T-cell (primary cell): ENCODE measurements around the gene KCND2. TPM values are rescaled to one million over a fixed set of nuclear protein-coding genes. Genes with fewer than 3 reads are reported as not detected.

Source experiments
- ATAC-seq, 4 experiments: fragments of 200-7000 bp in 3 of 4; fragments of 150-1000 bp in 1 of 4; cut with Tn5 transposase; replicated peaks in 1 of 4; 1 replicate in 3 of 4; 2 replicates in 1 of 4; pipeline ENCODE4 v1.10.0; 2021; ENCODE audit warnings: moderate library complexity in 3 of 4, mild to moderate bottlenecking in 2 of 4, moderate number of reproducible peaks in 1 of 4
- CTCF ChIA-PET, 2 donors: fragments of 300-600 bp; sonication (Branson Sonifier 250); formaldehyde crosslinking; loops; one replicate each; lab custom pipeline; 2022; ENCODE audit warnings: antibody characterized with exemption in 2 of 2; lab: Charles Lee
- POLR2A ChIA-PET, 2 donors: fragments of 300-600 bp; sonication (Branson Sonifier 250); formaldehyde crosslinking; loops; one replicate each; lab custom pipeline; 2022; ENCODE audit warnings: antibody characterized with exemption in 2 of 2; lab: Charles Lee
- DNase-seq, 35 experiments: peaks; one replicate each; pipeline versions ENCODE4 v3.0.0 to v3.0.0-alpha.2; 2013 to 2023
- H3K27ac ChIP-seq: one replicate; pipeline ENCODE4 v1.5.1; 2013; ENCODE audit warnings: low read length
- H3K27me3 ChIP-seq, 2 experiments: replicated peaks in 1 of 2; 1 replicate in 1 of 2; 2 replicates in 1 of 2; pipeline versions ENCODE4 v1.6.1 to v1.7.0; 2013; ENCODE audit warnings: low read length in 1 of 2, mixed read lengths in 1 of 2; ENCODE audit not compliant: control insufficient read depth in 2 of 2, insufficient read depth in 2 of 2; ENCODE audit errors: extremely low read depth in 1 of 2
- H3K36me3 ChIP-seq, 2 donors: 1 replicate in 1 of 2; 2 replicates in 1 of 2; pipeline versions ENCODE4 v1.6.1 to v1.7.0; 2013; ENCODE audit warnings: low read length in 1 of 2; ENCODE audit not compliant: control insufficient read depth in 2 of 2, insufficient read depth in 1 of 2; ENCODE audit errors: extremely low read depth in 1 of 2
- H3K4me1 ChIP-seq, 2 experiments: 1 replicate in 1 of 2; 2 replicates in 1 of 2; pipeline versions ENCODE4 v1.6.1 to v1.7.0; 2013; ENCODE audit warnings: low read length in 2 of 2, mixed read lengths in 1 of 2; ENCODE audit not compliant: insufficient read depth in 2 of 2, control insufficient read depth in 1 of 2; ENCODE audit errors: extremely low read depth in 1 of 2
- H3K4me3 ChIP-seq, 2 donors: 1 replicate in 1 of 2; 2 replicates in 1 of 2; pipeline versions ENCODE4 v1.5.1 to v1.7.0; 2013; ENCODE audit warnings: mild to moderate bottlenecking in 2 of 2, low read length in 1 of 2, moderate library complexity in 1 of 2; ENCODE audit not compliant: control insufficient read depth in 1 of 2; ENCODE audit errors: extremely low read depth in 1 of 2
- H3K9me3 ChIP-seq: 2 replicates; pipeline ENCODE4 v1.7.0; 2013
- H3K27ac Mint-ChIP-seq, 2 donors: one replicate each; pipeline ENCODE4 v1.8.0; 2020 to 2021; ENCODE audit warnings: mild to moderate bottlenecking in 2 of 2, mixed read lengths in 2 of 2
- H3K27me3 Mint-ChIP-seq, 2 donors: one replicate each; pipeline ENCODE4 v1.8.0; 2021 to 2022; ENCODE audit warnings: mixed read lengths in 2 of 2
- H3K36me3 Mint-ChIP-seq: one replicate; pipeline ENCODE4 v1.8.0; 2021; ENCODE audit warnings: mixed read lengths
- H3K4me1 Mint-ChIP-seq, 3 donors: one replicate each; pipeline ENCODE4 v1.8.0; 2020 to 2022; ENCODE audit warnings: mixed read lengths in 3 of 3, mild to moderate bottlenecking in 1 of 3
- H3K4me3 Mint-ChIP-seq, 3 donors: one replicate each; pipeline ENCODE4 v1.8.0; 2020 to 2022; ENCODE audit warnings: mild to moderate bottlenecking in 3 of 3, mixed read lengths in 3 of 3, moderate library complexity in 3 of 3
- H3K9me3 Mint-ChIP-seq, 3 donors: one replicate each; pipeline ENCODE4 v1.8.0; 2020 to 2022; ENCODE audit warnings: mixed read lengths in 3 of 3
- WGBS: methylation state at CpG from one replicate; pipeline ENCODE4 v1.1.5; 2013; ENCODE audit warnings: missing lambda C conversion rate; ENCODE audit not compliant: insufficient coverage; 5-methylcytosine and 5-hydroxymethylcytosine counted together
- total RNA-seq, 35 experiments: library from RNA in 6 of 35; stranded (reverse) in 6 of 35; fragments of 120-200 nt in 1 of 35; gene quantifications; one replicate each; pipeline versions ENCODE4 v1.2.1 to v1.2.4 and lab custom pipeline; 2013 to 2026

The KCND2 gene
- total RNA-seq, 5 donors from 2014 or later (not counting 1 experiment from before 2014, with no cell fraction given): not detected

DNA sequence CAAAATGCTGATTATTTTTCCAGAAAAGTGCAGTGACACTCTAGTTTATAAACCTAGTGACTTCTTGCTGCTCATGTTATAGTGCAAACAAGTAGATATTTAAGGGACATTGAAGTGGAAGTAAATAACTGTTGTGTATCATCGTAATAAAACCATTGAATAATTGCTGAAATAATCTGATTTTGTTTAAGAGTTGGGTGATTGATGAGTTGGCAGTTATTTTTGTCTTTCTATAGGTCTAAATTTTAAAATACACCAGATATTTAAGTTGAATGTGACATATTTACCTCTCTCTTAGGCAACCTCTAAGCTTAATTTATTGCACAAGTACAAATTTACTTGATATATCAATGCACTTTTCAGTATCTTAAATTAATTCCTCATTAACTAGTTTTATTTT lies 392.1 kb downstream of the KCND2 start:
- H3K27me3 ChIP-seq: no peaks in the 10 kb centered on the region
- no peaks in the 10 kb centered on the region for H3K36me3 Mint-ChIP-seq
- H3K27ac Mint-ChIP-seq: no peak overlapping the region
- no peaks in the 10 kb centered on the region for H3K27me3 Mint-ChIP-seq
- no peak overlapping the region for H3K4me3 Mint-ChIP-seq
- no peaks in the 10 kb centered on the region for H3K4me1 ChIP-seq
- H3K27ac ChIP-seq: no peak overlapping the region
- DNase-seq (no peak), ATAC-seq (no peak)
- WGBS: no CpG with 5 or more reads among the region's 1 CpG
- ChIA-PET POLR2A (no interaction called here), CTCF (no interaction called here)
- H3K9me3 Mint-ChIP-seq: no peaks in the 10 kb centered on the region
- no peak overlapping the region for H3K4me3 ChIP-seq
- no peaks in the 10 kb centered on the region for H3K4me1 Mint-ChIP-seq
- no peaks in the 10 kb centered on the region for H3K36me3 ChIP-seq
- H3K9me3 ChIP-seq: no peaks in the 10 kb centered on the region

GRCh38 chr7:120675076-120675475 lies 402.1 kb downstream of the KCND2 start:
- Mint-ChIP-seq H3K27ac (no peak overlapping the region), H3K9me3 (peaks cover 4 to 7% (median 4%) of the 10 kb centered on the region in 3 donors), H3K4me1 (no peaks in the 10 kb centered on the region), H3K4me3 (no peak overlapping the region), H3K27me3 (no peaks in the 10 kb centered on the region), H3K36me3 (no peaks in the 10 kb centered on the region)
- no peak overlapping the region for H3K27ac ChIP-seq
- H3K9me3 ChIP-seq: no peaks in the 10 kb centered on the region
- ATAC-seq (no peak), DNase-seq (no peak)
- 80% methylated on average over 1 of the region's 5 CpGs for WGBS
- H3K4me1 ChIP-seq: no peaks in the 10 kb centered on the region
- no peak overlapping the region for H3K4me3 ChIP-seq
- ChIA-PET CTCF (no interaction called here), POLR2A (no interaction called here)
- H3K36me3 ChIP-seq: no peaks in the 10 kb centered on the region
- H3K27me3 ChIP-seq: no peaks in the 10 kb centered on the region

GRCh38 chr7:120677535-120677934 lies 404.6 kb downstream of the KCND2 start:
- ChIA-PET CTCF (no interaction called here), POLR2A (no interaction called here)
- ATAC-seq (no peak), DNase-seq (no peak)
- H3K4me1 Mint-ChIP-seq: no peaks in the 10 kb centered on the region
- H3K4me1 ChIP-seq: no peaks in the 10 kb centered on the region
- H3K4me3 ChIP-seq: no peak overlapping the region
- no peaks in the 10 kb centered on the region for H3K27me3 Mint-ChIP-seq
- H3K27me3 ChIP-seq: no peaks in the 10 kb centered on the region
- no peaks in the 10 kb centered on the region for H3K36me3 ChIP-seq
- no peaks in the 10 kb centered on the region for H3K36me3 Mint-ChIP-seq
- no peak overlapping the region for H3K4me3 Mint-ChIP-seq
- H3K27ac ChIP-seq: no peak overlapping the region
- H3K27ac Mint-ChIP-seq: no peak overlapping the region
- WGBS: no CpG with 5 or more reads among the region's 1 CpG
- no peaks in the 10 kb centered on the region for H3K9me3 Mint-ChIP-seq
- no peaks in the 10 kb centered on the region for H3K9me3 ChIP-seq

GRCh38 chr7:120680985-120681384 lies 408.0 kb downstream of the KCND2 start:
- no peaks in the 10 kb centered on the region for H3K27me3 ChIP-seq
- no peaks in the 10 kb centered on the region for H3K36me3 ChIP-seq
- Mint-ChIP-seq H3K27ac (no peak overlapping the region), H3K4me1 (no peaks in the 10 kb centered on the region), H3K9me3 (no peaks in the 10 kb centered on the region), H3K36me3 (no peaks in the 10 kb centered on the region), H3K27me3 (peaks cover 0 to 2% of the 10 kb centered on the region in 2 donors), H3K4me3 (no peak overlapping the region)
- ATAC-seq (no peak), DNase-seq (no peak)
- H3K4me1 ChIP-seq: no peaks in the 10 kb centered on the region
- H3K4me3 ChIP-seq: no peak overlapping the region
- no CpG with 5 or more reads among the region's 1 CpG for WGBS
- ChIA-PET CTCF (no interaction called here), POLR2A (no interaction called here)
- H3K9me3 ChIP-seq: no peaks in the 10 kb centered on the region
- no peak overlapping the region for H3K27ac ChIP-seq

GRCh38 chr7:120684463-120684862 lies 411.5 kb downstream of the KCND2 start:
- Histone ChIP-seq H3K9me3 (no peaks in the 10 kb centered on the region), H3K27ac (no peak overlapping the region), H3K4me1 (no peaks in the 10 kb centered on the region), H3K27me3 (no peaks in the 10 kb centered on the region), H3K36me3 (no peaks in the 10 kb centered on the region), H3K4me3 (no peak overlapping the region)
- 70% methylated on average over 2 of the region's 6 CpGs for WGBS
- DNase-seq (no peak), ATAC-seq (no peak)
- no peak overlapping the region for H3K4me3 Mint-ChIP-seq
- no peak overlapping the region for H3K27ac Mint-ChIP-seq
- CTCF ChIA-PET: no interaction called here
- H3K4me1 Mint-ChIP-seq: no peaks in the 10 kb centered on the region
- H3K9me3 Mint-ChIP-seq: peaks cover 0 to 3% (median 0%) of the 10 kb centered on the region in 3 donors
- H3K27me3 Mint-ChIP-seq: peaks cover 0 to 2% of the 10 kb centered on the region in 2 donors
- POLR2A ChIA-PET: no interaction called here
- no peaks in the 10 kb centered on the region for H3K36me3 Mint-ChIP-seq

GRCh38 chr7:120691915-120692314 lies 418.9 kb downstream of the KCND2 start:
- ChIA-PET CTCF (no interaction called here), POLR2A (no interaction called here)
- DNase-seq: no peak
- Mint-ChIP-seq H3K27me3 (no peaks in the 10 kb centered on the region), H3K4me1 (no peaks in the 10 kb centered on the region), H3K27ac (no peak overlapping the region), H3K9me3 (peaks cover 3 to 9% (median 6%) of the 10 kb centered on the region in 3 donors), H3K4me3 (no peak overlapping the region), H3K36me3 (no peaks in the 10 kb centered on the region)
- WGBS: 80% methylated on average over 1 of the region's 2 CpGs
- Histone ChIP-seq H3K36me3 (no peaks in the 10 kb centered on the region), H3K27ac (no peak overlapping the region), H3K9me3 (no peaks in the 10 kb centered on the region), H3K4me1 (no peaks in the 10 kb centered on the region), H3K4me3 (no peak overlapping the region), H3K27me3 (peaks cover 0 to 3% of the 10 kb centered on the region in 2 experiments)
- no peak for ATAC-seq

GRCh38 chr7:120695848-120696247 lies 422.9 kb downstream of the KCND2 start:
- DNase-seq (no peak), ATAC-seq (no peak)
- H3K4me1 ChIP-seq: no peaks in the 10 kb centered on the region
- CTCF ChIA-PET: no interaction called here
- no peaks in the 10 kb centered on the region for H3K9me3 ChIP-seq
- Mint-ChIP-seq H3K27ac (no peak overlapping the region), H3K4me3 (no peak overlapping the region), H3K9me3 (peaks cover 6 to 8% (median 7%) of the 10 kb centered on the region in 3 donors), H3K4me1 (no peaks in the 10 kb centered on the region), H3K36me3 (no peaks in the 10 kb centered on the region), H3K27me3 (no peaks in the 10 kb centered on the region)
- no peak overlapping the region for H3K4me3 ChIP-seq
- WGBS: no CpG with 5 or more reads among the region's 2 CpGs
- POLR2A ChIA-PET: no interaction called here
- H3K27ac ChIP-seq: no peak overlapping the region
- H3K36me3 ChIP-seq: no peaks in the 10 kb centered on the region
- H3K27me3 ChIP-seq: peaks cover 0 to 3% of the 10 kb centered on the region in 2 experiments
